Measurements from ENCODE around the gene CDKN2AIPNL. TPM values are rescaled to one million over a fixed set of nuclear protein-coding genes. Genes with fewer than 3 reads are reported as not detected.

CDKN2AIPNL gene
- total RNA-seq, 2 donors from 2014 or later = 51.8 to 62.0 TPM

DNA sequence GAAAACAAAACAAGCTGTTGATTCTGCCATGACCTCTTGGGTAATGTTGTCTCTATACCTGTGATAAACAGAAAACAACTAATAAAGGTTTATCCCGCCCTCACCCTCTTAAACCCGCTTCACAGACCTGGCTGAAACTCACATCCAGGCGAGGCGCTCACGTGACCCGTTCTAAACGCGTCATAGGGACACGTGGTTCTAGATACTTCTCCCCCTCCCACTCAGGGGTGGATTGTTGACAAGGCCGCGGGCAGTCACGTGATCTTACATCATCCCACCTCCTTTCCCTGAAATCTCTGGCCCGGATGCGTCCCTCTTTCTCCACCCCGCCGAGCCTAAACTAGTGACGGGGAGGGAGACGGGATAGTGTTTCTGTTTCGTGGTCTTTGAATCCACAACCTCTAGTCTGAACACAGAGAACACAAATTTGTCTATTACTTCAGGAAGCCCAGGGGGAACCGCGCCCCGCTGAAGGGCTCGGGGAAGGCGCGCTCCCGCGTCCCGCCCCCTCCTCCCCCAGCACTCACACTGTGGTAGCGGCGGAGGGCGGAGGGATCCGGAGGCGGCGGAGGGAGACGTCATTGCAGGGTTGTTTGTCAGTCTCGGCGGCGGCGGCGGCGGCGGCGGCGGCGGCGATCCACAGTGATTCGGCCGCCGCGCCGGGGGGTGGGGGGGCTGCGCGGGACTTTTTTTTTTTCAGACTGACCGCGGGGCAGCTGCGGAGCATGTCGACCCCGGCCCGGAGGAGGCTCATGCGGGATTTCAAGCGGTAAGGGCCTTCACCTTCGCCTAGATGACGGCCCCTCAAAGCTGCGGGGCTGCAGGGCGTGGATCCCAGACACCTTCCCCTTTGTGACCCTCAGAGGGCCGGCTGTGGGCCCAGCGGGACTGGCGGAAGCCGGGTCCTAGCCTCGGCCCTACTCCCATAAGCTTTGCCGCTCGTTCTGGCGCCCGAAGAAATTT is 40.5 kb downstream of the CDKN2AIPNL start, which contains the start of gene UBE2B:
Gene UBE2B, plus strand, starts transcription at position 699 of the 963 bp plus-strand sequence. Its CDS starts 27 bp downstream, at position 726.
- Histone ChIP-seq H3K4me1 (ENCODE audit: control insufficient read depth, insufficient read depth, low read length) (peaks cover 3% of the 10 kb centered on the region), H3K36me3 (ENCODE audit: control insufficient read depth, insufficient read depth, low read length) (peaks cover 26% of the 10 kb centered on the region), H3K9ac (ENCODE audit: extremely low read depth, low read length, poor library complexity, severe bottlenecking) (peak within 1 kb of the TSS; percentile 98), H3K4me3 (ENCODE audit: low read length) (peak within 1 kb of the TSS; percentile 98), H3K9me3 (ENCODE audit: control insufficient read depth, low read length) (peaks cover 11% of the 10 kb centered on the region), H3K27me3 (ENCODE audit: control insufficient read depth, insufficient read depth, low read length, poor library complexity, severe bottlenecking) (no peaks in the 10 kb centered on the region), H3K27ac (ENCODE audit: low read depth, low read length) (peak within 1 kb of the TSS; percentile 100)
- peaks cover 32% of the 10 kb centered on the region for H3K36me3 Mint-ChIP-seq (ENCODE audit: low read depth)
- peaks cover 11% of the 10 kb centered on the region for H3K9me3 Mint-ChIP-seq
- peak; percentile 98 for DNase-seq
- H3K27me3 Mint-ChIP-seq (ENCODE audit: insufficient read depth) = peaks cover 2% of the 10 kb centered on the region
- WGBS, 2 experiments (ENCODE audit: insufficient coverage in 1 of 2, insufficient read length in 1 of 2) = 0% methylated on average over 18 to 74 of the region's 74 CpGs
- no peak for TF ChIP-seq CTCF (conservative IDR thresholded peaks at IDR 0.05)
- peaks cover 14% of the 10 kb centered on the region for H3K4me1 Mint-ChIP-seq
- peak within 1 kb of the TSS; percentile 99 for H3K27ac Mint-ChIP-seq
- peak within 1 kb of the TSS; percentile 99 for H3K4me3 Mint-ChIP-seq

DNA sequence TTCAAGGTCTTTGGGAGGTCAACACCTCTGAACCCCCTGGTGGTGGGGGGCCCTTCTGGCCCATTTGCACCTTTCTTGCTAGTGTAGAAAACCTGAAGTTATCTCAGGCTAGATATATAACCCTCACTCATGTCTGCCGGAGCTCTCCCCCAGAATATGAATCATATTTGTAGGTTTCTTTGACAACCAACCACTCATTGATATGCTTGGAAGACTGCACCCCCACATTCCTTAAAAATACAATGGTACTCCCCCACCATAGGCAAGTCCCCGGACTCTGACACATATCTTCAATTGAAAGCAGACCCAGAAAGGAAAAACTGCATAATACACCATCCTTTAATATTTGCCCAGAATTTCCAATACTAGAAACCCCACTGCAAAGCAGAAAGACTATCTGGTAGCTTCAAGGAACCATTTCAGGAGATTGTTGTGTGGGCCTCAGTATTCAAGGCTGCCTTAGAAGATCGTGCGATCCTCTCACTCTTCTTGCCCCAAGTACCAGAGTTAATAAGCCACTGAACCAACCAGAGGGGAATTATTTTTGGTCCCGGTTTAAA is 41.3 kb downstream of the CDKN2AIPNL start:
- Histone ChIP-seq H3K27me3 (ENCODE audit: control insufficient read depth, insufficient read depth, low read length, poor library complexity, severe bottlenecking) (no peaks in the 10 kb centered on the region), H3K4me3 (ENCODE audit: low read length) (peak overlapping the region; percentile 98), H3K27ac (ENCODE audit: low read depth, low read length) (no peak overlapping the region), H3K9ac (ENCODE audit: extremely low read depth, low read length, poor library complexity, severe bottlenecking) (peak overlapping the region; percentile 98), H3K36me3 (ENCODE audit: control insufficient read depth, insufficient read depth, low read length) (peaks cover 22% of the 10 kb centered on the region), H3K9me3 (ENCODE audit: control insufficient read depth, low read length) (peaks cover 11% of the 10 kb centered on the region), H3K4me1 (ENCODE audit: control insufficient read depth, insufficient read depth, low read length) (peaks cover 3% of the 10 kb centered on the region)
- Mint-ChIP-seq H3K27me3 (ENCODE audit: insufficient read depth) (peaks cover 2% of the 10 kb centered on the region), H3K9me3 (peaks cover 11% of the 10 kb centered on the region), H3K27ac (peak overlapping the region; percentile 99), H3K4me3 (peak overlapping the region; percentile 99), H3K4me1 (peaks cover 14% of the 10 kb centered on the region), H3K36me3 (ENCODE audit: low read depth) (peaks cover 28% of the 10 kb centered on the region)
- 58% methylated on average over 5 of the region's 5 CpGs; no CpG with 5 or more reads in 1 of the 2 experiments for WGBS, 2 experiments (ENCODE audit: insufficient coverage in 1 of 2, insufficient read length in 1 of 2)
- DNase-seq = no peak
- no peak for TF ChIP-seq CTCF (conservative IDR thresholded peaks at IDR 0.05)

GRCh38 chr5:134365604-134366003 is 46.1 kb downstream of the CDKN2AIPNL start:
- H3K4me3 Mint-ChIP-seq = peak overlapping the region; percentile 2
- Histone ChIP-seq H3K36me3 (ENCODE audit: control insufficient read depth, insufficient read depth, low read length) (peaks cover 7% of the 10 kb centered on the region), H3K4me1 (ENCODE audit: control insufficient read depth, insufficient read depth, low read length) (peaks cover 3% of the 10 kb centered on the region), H3K9me3 (ENCODE audit: control insufficient read depth, low read length) (peaks cover 11% of the 10 kb centered on the region), H3K4me3 (ENCODE audit: low read length) (peak overlapping the region; percentile 99), H3K9ac (ENCODE audit: extremely low read depth, low read length, poor library complexity, severe bottlenecking) (no peak overlapping the region), H3K27me3 (ENCODE audit: control insufficient read depth, insufficient read depth, low read length, poor library complexity, severe bottlenecking) (no peaks in the 10 kb centered on the region), H3K27ac (ENCODE audit: low read depth, low read length) (no peak overlapping the region)
- no peak for TF ChIP-seq CTCF (conservative IDR thresholded peaks at IDR 0.05)
- 88 to 89% methylated on average over 1 of the region's 1 CpG for WGBS, 2 experiments (ENCODE audit: insufficient coverage in 1 of 2, insufficient read length in 1 of 2)
- peaks cover 5% of the 10 kb centered on the region for H3K4me1 Mint-ChIP-seq
- H3K27me3 Mint-ChIP-seq (ENCODE audit: insufficient read depth) = peaks cover 2% of the 10 kb centered on the region
- H3K27ac Mint-ChIP-seq = no peak overlapping the region
- no peak for DNase-seq
- peaks cover 11% of the 10 kb centered on the region for H3K9me3 Mint-ChIP-seq
- peaks cover 15% of the 10 kb centered on the region for H3K36me3 Mint-ChIP-seq (ENCODE audit: low read depth)
